GM21825 (cell line): ENCODE results near the gene CMPK1.

ENCODE experiments used
- ATAC-seq: cut with Tn5 transposase; IDR thresholded peaks from one replicate; pipeline ENCODE4 v1.9.1; 2021; ENCODE audit warnings: mild to moderate bottlenecking, moderate library complexity; ENCODE audit not compliant: unreplicated experiment

The CMPK1 gene

GRCh38 chr1:47418681-47419325 is 85.2 kb downstream of the CMPK1 start:
- no peak for ATAC-seq

- no peak for ATAC-seq
These were observed 87.0 kb downstream of the CMPK1 start for GRCh38 chr1:47420547-47420946.

- no peak for ATAC-seq
These were observed 90.3 kb downstream of the CMPK1 start for GRCh38 chr1:47423872-47424271.

GRCh38 chr1:47424336-47424982 is 90.9 kb downstream of the CMPK1 start:
- no peak for ATAC-seq
